GM21786 (cell line): Measurements from ENCODE around the gene LRMDA.
"Not testable (repeated sequence)": the region's sequence is repeated elsewhere in the genome, so short reads cannot be mapped to it uniquely, and the experiment has no call there.

Source experiments
- ATAC-seq: cut with Tn5 transposase; IDR thresholded peaks from one replicate; pipeline ENCODE4 v1.9.1; 2021; ENCODE audit not compliant: unreplicated experiment

Gene LRMDA

GRCh38 chr10:75730847-75731246 lies 299.4 kb downstream of the LRMDA start:
- no peak for ATAC-seq

- no peak for ATAC-seq
Measured at GRCh38 chr10:75733135-75733890, 301.9 kb downstream of the LRMDA start.

- no peak for ATAC-seq
Measured at GRCh38 chr10:75736151-75736640, 304.8 kb downstream of the LRMDA start.

GRCh38 chr10:75736889-75737579 lies 305.6 kb downstream of the LRMDA start:
- no peak for ATAC-seq

GRCh38 chr10:75737580-75737949 lies 306.1 kb downstream of the LRMDA start:
- ATAC-seq = no peak

GRCh38 chr10:75738924-75739323 lies 307.5 kb downstream of the LRMDA start:
- no peak for ATAC-seq

- ATAC-seq = no peak
Measured at GRCh38 chr10:75739414-75740143, 308.2 kb downstream of the LRMDA start.

- no peak for ATAC-seq
Measured at GRCh38 chr10:75740541-75740940, 309.1 kb downstream of the LRMDA start.

GRCh38 chr10:75742355-75742754 lies 310.9 kb downstream of the LRMDA start:
- no peak for ATAC-seq

- ATAC-seq = no peak
Measured at GRCh38 chr10:75743291-75743778, 311.9 kb downstream of the LRMDA start.

GRCh38 chr10:75744261-75744660 lies 312.8 kb downstream of the LRMDA start:
- ATAC-seq = no peak

- no peak for ATAC-seq
Measured at GRCh38 chr10:75746356-75746755, 314.9 kb downstream of the LRMDA start.

GRCh38 chr10:75750093-75750875 lies 318.9 kb downstream of the LRMDA start:
- not testable (repeated sequence) for ATAC-seq

GRCh38 chr10:75751232-75751631 lies 319.8 kb downstream of the LRMDA start:
- ATAC-seq = no peak

GRCh38 chr10:75753621-75754020 lies 322.2 kb downstream of the LRMDA start:
- ATAC-seq = no peak

- ATAC-seq = no peak
Measured at GRCh38 chr10:75754096-75754831, 322.8 kb downstream of the LRMDA start.

GRCh38 chr10:75755528-75755927 lies 324.1 kb downstream of the LRMDA start:
- ATAC-seq = no peak

GRCh38 chr10:75761289-75761688 lies 329.9 kb downstream of the LRMDA start:
- no peak for ATAC-seq

GRCh38 chr10:75762431-75762802 lies 331.0 kb downstream of the LRMDA start:
- no peak for ATAC-seq

- ATAC-seq = no peak
Measured at GRCh38 chr10:75763652-75764051, 332.2 kb downstream of the LRMDA start.
